GM23338 (cell line): ENCODE measurements around the gene OR1D2.

ENCODE experiments used
- CTCF ChIP-seq, 2 experiments: fragments of 200-600 bp in 1 of 2; sonication (generic) in 1 of 2; conservative IDR thresholded peaks; 2 replicates each; pipeline versions ENCODE4 v1.5.1 to v1.6.1; 2016 to 2017; ENCODE audit warnings: antibody characterized with exemption in 2 of 2, low read depth in 2 of 2, mild to moderate bottlenecking in 2 of 2, moderate library complexity in 1 of 2
- ETS1 ChIP-seq: IDR thresholded peaks from 2 replicates; pipeline ENCODE4 v1.6.1; 2016; ENCODE audit warnings: antibody characterized with exemption
- JUNB ChIP-seq: IDR thresholded peaks from one replicate; pipeline ENCODE4 v1.6.1; 2016; ENCODE audit warnings: antibody characterized with exemption; ENCODE audit not compliant: unreplicated experiment

DNA sequence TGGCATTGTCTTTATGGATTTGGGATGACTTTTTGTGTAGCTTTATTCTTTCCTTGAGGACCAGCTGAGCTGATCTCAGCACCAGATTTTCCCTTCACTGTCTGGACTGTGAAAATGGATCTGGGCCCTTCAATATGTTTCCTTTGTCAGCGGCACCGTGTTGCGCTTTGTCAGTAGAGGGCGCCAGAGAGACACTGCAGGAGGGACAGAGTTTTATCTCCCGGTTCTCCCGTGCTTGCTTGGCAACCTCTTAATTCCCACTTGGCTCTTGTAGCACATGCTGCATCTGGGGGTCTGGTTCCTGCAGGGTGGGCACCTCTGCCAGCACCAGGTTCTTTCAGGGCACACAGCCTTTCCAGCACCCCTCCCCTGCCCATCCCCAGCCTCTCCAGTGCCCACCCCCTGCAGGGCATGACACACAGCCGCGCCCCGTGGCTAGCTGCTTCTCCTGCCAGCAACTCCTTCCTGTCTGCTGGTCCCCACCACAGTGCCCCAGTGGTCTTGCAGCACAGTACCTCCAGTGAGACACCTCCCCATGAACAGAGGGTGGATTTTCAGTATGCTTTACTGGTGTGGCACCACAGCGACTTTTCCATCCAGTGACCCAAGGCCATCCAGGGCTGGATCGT lies 60.4 kb downstream of the OR1D2 start:
- TF ChIP-seq CTCF (conservative IDR thresholded peaks at IDR 0.05; ENCODE audit: low read depth in 2 of 2): peak; percentile 66 to 72
- no peak for TF ChIP-seq JUNB
- no peak for TF ChIP-seq ETS1
